ENCODE measurements around the gene IL20RA. TPM values are rescaled to one million over a fixed set of nuclear protein-coding genes. Genes with fewer than 3 reads are reported as not detected.
A peak's percentile ranks its signal among the peaks of the same experiment; 100 is the strongest.
"Not testable (repeated sequence)": the region's sequence is repeated elsewhere in the genome, so short reads cannot be mapped to it uniquely, and the experiment has no call there.

IL20RA gene
- total RNA-seq, 4 donors from 2014 or later, result 0.47 to 2.5 (median 1.7) TPM; not detected in 1

DNA sequence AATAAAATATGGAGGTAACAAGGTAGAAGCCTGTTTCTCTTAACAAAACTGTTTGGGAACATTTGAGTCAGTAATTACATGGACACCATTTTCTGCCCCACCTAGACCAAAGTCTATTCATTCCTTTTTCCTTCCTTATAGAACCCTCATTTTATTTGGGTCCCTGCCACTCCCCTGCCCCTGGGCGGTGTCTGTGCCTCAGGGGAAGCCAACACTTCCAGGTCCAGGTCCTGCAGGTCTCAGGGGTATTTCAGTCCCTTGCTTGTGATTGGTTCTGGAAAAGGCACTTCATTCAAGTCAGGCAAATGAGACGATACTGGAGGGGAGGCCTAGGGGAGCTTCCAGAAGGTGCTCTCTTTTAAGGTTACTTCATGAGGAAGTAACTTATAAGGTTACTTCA lies 80.4 kb downstream of the IL20RA start:
- Histone ChIP-seq H3K27ac (peak overlapping the region in 2 of 4 donors; percentile 30 to 52), H3K9me3 (no peaks in the 10 kb centered on the region), H3K36me3 (no peaks in the 10 kb centered on the region), H3K4me1 (peaks cover 0 to 23% (median 0%) of the 10 kb centered on the region in 4 donors), H3K27me3 (no peaks in the 10 kb centered on the region), H3K4me3 (no peak overlapping the region)
- DNase-seq, result peak in 2 of 3 donors; percentile 69 to 76
- TF ChIP-seq, protein P1, sequence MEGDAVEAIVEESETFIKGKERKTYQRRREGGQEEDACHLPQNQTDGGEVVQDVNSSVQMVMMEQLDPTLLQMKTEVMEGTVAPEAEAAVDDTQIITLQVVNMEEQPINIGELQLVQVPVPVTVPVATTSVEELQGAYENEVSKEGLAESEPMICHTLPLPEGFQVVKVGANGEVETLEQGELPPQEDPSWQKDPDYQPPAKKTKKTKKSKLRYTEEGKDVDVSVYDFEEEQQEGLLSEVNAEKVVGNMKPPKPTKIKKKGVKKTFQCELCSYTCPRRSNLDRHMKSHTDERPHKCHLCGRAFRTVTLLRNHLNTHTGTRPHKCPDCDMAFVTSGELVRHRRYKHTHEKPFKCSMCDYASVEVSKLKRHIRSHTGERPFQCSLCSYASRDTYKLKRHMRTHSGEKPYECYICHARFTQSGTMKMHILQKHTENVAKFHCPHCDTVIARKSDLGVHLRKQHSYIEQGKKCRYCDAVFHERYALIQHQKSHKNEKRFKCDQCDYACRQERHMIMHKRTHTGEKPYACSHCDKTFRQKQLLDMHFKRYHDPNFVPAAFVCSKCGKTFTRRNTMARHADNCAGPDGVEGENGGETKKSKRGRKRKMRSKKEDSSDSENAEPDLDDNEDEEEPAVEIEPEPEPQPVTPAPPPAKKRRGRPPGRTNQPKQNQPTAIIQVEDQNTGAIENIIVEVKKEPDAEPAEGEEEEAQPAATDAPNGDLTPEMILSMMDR (IDR thresholded peaks at IDR 0.05), result no peak
- no peak for TF ChIP-seq POLR2A (IDR thresholded peaks at IDR 0.05)

DNA sequence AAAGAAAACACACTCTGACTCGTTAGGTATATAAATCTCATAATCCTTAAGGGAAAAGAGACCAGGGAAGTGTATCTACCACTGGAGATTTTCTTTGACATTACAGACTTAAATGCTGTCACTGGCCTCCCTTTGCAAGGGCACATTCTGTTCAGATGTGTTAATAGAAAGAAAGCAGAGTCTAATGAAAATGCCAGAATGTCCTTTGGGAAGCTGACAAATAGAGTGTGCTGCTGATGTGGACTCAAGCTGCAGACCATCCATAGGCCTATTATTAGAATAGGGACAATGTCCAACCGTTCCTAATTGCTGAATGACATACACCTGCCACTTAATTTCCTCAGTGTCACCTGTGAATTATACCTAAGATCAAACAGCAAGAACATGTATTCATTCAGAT lies 81.5 kb downstream of the IL20RA start:
- DNase-seq, result no peak
- no peak overlapping the region for H3K4me3 ChIP-seq
- TF ChIP-seq, protein P1 (IDR thresholded peaks at IDR 0.05), result no peak
- no peak for TF ChIP-seq POLR2A (IDR thresholded peaks at IDR 0.05)
- no peaks in the 10 kb centered on the region for H3K27me3 ChIP-seq
- H3K4me1 ChIP-seq, result peaks cover 0 to 28% (median 0%) of the 10 kb centered on the region in 4 donors
- H3K36me3 ChIP-seq, result no peaks in the 10 kb centered on the region
- H3K9me3 ChIP-seq, result no peaks in the 10 kb centered on the region
- H3K27ac ChIP-seq, result peak overlapping the region in 2 of 4 donors; percentile 55 to 56

- Histone ChIP-seq H3K27ac (peak overlapping the region in 2 of 4 donors; percentile 55 to 56), H3K9me3 (no peaks in the 10 kb centered on the region)
- TF ChIP-seq, protein P1 (IDR thresholded peaks at IDR 0.05), result no peak
- TF ChIP-seq POLR2A (IDR thresholded peaks at IDR 0.05), result no peak
Measured at GRCh38 chr6:136962661-136963060, 82.1 kb downstream of the IL20RA start.

DNA sequence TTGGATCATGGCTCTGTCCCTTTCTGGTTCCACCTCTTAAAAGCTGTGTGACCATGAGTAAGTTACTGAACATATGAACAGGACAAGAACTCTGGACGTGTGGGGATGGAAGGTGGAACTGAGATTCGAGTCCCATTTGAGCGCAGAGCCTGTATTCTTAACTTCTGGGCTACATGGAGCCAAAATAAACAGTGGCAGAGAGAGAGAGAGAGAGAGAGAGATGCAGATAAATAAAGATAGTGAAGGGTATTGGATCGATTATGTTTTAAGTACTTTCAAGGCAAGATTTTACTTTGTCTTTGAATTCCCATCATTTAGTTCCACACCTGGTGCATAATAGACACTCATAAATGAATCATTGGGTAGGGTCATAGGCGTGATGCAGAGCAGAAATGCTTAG lies 82.9 kb downstream of the IL20RA start:
- peak overlapping the region in 2 of 4 donors; percentile 55 to 56 for H3K27ac ChIP-seq

More at GRCh38 chr6:136962661-136963060, 82.1 kb downstream of the IL20RA start:
- DNase-seq, result no peak
- Histone ChIP-seq H3K4me1 (peaks cover 0 to 28% (median 0%) of the 10 kb centered on the region in 4 donors), H3K27me3 (no peaks in the 10 kb centered on the region), H3K4me3 (no peak overlapping the region), H3K36me3 (no peaks in the 10 kb centered on the region)

DNA sequence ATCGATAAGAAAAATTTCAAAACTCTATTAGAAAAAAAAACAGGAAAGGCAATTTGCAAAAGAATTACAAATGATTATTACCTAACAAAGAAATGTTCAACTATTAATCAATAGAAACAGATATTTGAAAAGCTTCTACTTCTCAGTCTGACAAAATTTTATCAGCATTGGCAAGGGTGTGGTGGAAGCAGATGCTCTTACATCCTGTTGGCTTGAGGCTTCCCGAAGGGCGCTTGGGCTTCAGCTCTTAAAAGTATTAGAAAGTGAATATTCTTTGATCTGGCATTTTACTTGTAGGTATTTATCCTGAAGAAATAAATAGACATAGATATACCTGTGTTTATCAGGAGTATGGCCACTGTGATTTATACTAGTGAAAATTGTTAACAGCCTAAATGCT lies 84.0 kb downstream of the IL20RA start:
- H3K27me3 ChIP-seq, result no peaks in the 10 kb centered on the region
- no peak overlapping the region for H3K4me3 ChIP-seq
- no peaks in the 10 kb centered on the region for H3K9me3 ChIP-seq
- TF ChIP-seq POLR2A (IDR thresholded peaks at IDR 0.05), result no peak
- TF ChIP-seq, protein P1 (IDR thresholded peaks at IDR 0.05), result no peak
- DNase-seq, result no peak
- H3K4me1 ChIP-seq, result peaks cover 0 to 28% (median 0%) of the 10 kb centered on the region in 4 donors
- H3K27ac ChIP-seq, result no peak overlapping the region
- H3K36me3 ChIP-seq, result no peaks in the 10 kb centered on the region

More for the DNA sequence above, 82.9 kb downstream of the IL20RA start:
- H3K4me3 ChIP-seq, result no peak overlapping the region
- H3K36me3 ChIP-seq, result no peaks in the 10 kb centered on the region
- TF ChIP-seq, protein P1 (IDR thresholded peaks at IDR 0.05), result no peak
- TF ChIP-seq POLR2A (IDR thresholded peaks at IDR 0.05), result no peak
- no peaks in the 10 kb centered on the region for H3K9me3 ChIP-seq
- no peaks in the 10 kb centered on the region for H3K27me3 ChIP-seq
- H3K4me1 ChIP-seq, result peaks cover 0 to 28% (median 0%) of the 10 kb centered on the region in 4 donors
- no peak for DNase-seq

DNA sequence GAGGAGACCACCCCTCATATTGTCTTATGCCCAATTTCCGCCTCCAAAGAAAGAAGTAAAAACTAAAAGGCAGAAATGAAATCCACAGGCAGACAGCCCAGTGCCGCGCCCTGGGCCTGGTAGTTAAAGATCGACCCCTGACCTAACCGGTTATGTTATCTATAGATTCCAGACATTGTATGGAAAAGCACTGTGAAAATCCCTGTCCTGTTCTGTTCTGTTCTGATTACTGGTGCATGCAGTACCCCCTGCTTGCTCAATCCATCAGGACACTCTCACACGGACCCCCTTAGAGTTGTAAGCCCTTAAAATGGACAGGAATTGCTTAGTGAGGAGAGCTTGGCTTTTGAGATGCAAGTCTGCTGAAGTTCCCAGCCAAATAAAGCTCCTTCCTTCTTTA lies 84.8 kb downstream of the IL20RA start:
- H3K9me3 ChIP-seq, DNase-seq, H3K27me3 ChIP-seq, H3K4me3 ChIP-seq, H3K36me3 ChIP-seq: not testable (repeated sequence)
- H3K4me1 ChIP-seq, result peaks cover 0 to 28% (median 0%) of the 10 kb centered on the region in 4 donors
- peak overlapping the region in 2 of 4 donors; percentile 45 to 46 for H3K27ac ChIP-seq
